ENCODE data around the gene MYO1F.

The MYO1F gene

DNA sequence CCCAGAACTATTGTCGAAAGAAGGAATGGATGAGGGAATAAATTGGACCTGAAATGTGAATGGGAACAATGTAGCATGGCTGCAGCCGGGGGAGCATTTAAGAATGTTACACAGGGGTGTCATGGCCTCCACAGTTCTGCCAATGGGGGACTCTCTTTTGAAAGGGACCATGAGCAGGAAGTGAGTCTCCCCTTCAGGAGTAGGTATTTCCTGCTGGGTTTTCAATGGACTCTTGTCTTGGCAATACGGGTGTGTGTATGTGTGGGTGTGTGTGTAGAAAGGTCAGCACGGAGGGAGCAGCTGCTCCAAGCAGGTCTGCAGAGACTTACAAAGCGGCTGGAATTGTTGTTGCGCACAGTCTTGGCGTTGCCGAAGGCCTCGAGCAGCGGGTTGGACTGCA lies 24.4 kb downstream of the MYO1F start:
- H3K9me3 ChIP-seq = no peaks in the 10 kb centered on the region
- TF ChIP-seq, protein P1, sequence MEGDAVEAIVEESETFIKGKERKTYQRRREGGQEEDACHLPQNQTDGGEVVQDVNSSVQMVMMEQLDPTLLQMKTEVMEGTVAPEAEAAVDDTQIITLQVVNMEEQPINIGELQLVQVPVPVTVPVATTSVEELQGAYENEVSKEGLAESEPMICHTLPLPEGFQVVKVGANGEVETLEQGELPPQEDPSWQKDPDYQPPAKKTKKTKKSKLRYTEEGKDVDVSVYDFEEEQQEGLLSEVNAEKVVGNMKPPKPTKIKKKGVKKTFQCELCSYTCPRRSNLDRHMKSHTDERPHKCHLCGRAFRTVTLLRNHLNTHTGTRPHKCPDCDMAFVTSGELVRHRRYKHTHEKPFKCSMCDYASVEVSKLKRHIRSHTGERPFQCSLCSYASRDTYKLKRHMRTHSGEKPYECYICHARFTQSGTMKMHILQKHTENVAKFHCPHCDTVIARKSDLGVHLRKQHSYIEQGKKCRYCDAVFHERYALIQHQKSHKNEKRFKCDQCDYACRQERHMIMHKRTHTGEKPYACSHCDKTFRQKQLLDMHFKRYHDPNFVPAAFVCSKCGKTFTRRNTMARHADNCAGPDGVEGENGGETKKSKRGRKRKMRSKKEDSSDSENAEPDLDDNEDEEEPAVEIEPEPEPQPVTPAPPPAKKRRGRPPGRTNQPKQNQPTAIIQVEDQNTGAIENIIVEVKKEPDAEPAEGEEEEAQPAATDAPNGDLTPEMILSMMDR (IDR thresholded peaks at IDR 0.05) = no peak
- H3K4me1 ChIP-seq = no peaks in the 10 kb centered on the region
- H3K36me3 ChIP-seq = peaks cover 0 to 15% (median 0%) of the 10 kb centered on the region in 3 donors
- H3K27ac ChIP-seq = no peak overlapping the region
- intact Hi-C loops (cut with DNase I; ENCODE audit: low total_unique reads) = no loop called here
- DNase-seq = no peak
- no peaks in the 10 kb centered on the region for H3K27me3 ChIP-seq
- no peak overlapping the region for H3K4me3 ChIP-seq

DNA sequence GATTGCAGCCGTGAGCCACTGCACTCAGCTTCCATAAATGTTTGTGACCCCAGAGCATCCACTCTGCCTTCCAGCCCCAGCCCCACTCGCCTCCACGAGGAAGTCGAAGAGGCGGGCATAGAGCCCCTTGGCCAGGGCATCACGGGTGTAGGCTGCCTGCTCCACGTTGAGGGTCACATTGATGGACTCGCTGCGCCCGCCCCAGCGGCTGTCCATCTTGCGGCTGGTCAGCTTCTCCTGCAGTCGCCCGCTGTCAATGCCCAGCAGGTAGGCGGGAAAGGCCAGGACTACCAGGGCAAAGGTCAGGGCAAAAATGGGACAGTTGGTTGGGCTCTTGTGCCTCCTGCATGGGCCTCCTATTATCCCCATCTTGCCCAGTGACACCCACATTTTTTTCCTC lies 27.2 kb downstream of the MYO1F start:
- no peak overlapping the region for H3K27ac ChIP-seq
- peaks cover 0 to 40% (median 7%) of the 10 kb centered on the region in 3 donors for H3K36me3 ChIP-seq
- no peak for DNase-seq
- H3K4me1 ChIP-seq = no peaks in the 10 kb centered on the region
- intact Hi-C loops (cut with DNase I; ENCODE audit: low total_unique reads) = no loop called here
- H3K4me3 ChIP-seq = no peak overlapping the region
- TF ChIP-seq, protein P1 (IDR thresholded peaks at IDR 0.05) = no peak
- H3K9me3 ChIP-seq = no peaks in the 10 kb centered on the region
- H3K27me3 ChIP-seq = no peaks in the 10 kb centered on the region

DNA sequence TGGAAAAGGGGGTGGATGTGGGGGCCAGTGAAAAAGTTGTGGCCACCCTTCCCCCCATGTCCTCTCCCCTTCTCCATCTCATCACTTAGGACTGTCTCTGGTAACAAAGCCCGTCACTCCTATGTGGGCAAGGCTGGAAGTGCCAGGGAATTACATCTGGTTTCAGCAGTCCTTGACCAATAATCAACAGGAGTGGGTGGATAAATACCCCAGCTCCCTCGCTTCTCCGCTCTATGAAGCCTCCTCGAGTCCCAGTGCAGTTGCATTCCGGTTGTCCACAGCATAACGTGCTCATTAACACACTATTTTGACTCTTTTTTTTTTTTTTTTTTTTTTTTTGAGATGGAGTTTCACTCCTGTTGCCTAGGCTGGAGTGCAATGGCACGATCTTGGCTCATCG lies 31.5 kb downstream of the MYO1F start:
- H3K4me1 ChIP-seq = no peaks in the 10 kb centered on the region
- intact Hi-C loops (cut with DNase I; ENCODE audit: low total_unique reads) = no loop called here
- TF ChIP-seq, protein P1 (IDR thresholded peaks at IDR 0.05) = no peak
- H3K27ac ChIP-seq = no peak overlapping the region
- H3K4me3 ChIP-seq = no peak overlapping the region
- H3K36me3 ChIP-seq = peaks cover 0 to 51% (median 7%) of the 10 kb centered on the region in 3 donors
- H3K9me3 ChIP-seq = no peaks in the 10 kb centered on the region
- DNase-seq = no peak
- H3K27me3 ChIP-seq = no peaks in the 10 kb centered on the region

DNA sequence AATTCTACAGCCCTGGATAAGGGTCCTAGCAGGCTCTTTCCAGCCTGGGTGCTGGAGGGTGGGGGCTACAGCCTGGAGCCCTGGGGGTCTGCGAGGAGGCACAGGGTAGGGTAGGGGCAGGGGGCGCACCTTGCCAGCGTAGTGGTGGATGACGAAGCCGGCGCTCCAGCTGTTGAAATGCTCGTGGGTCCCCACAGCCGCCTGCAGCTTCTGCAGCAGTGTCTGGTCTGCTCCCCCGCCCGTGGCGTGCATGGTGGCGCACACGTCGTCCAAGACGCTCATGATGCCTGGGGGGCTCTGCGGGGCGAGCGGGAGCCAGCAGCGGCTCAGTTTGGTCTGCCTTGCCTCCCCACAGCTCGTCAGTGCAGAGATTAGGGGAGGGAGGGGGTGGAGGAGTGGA lies 33.1 kb downstream of the MYO1F start:
- Histone ChIP-seq H3K9me3 (no peaks in the 10 kb centered on the region), H3K36me3 (peaks cover 0 to 47% (median 7%) of the 10 kb centered on the region in 3 donors), H3K4me1 (no peaks in the 10 kb centered on the region), H3K27ac (no peak overlapping the region), H3K4me3 (no peak overlapping the region), H3K27me3 (no peaks in the 10 kb centered on the region)
- TF ChIP-seq, protein P1 (IDR thresholded peaks at IDR 0.05) = no peak
- DNase-seq = no peak
- intact Hi-C loops (cut with DNase I; ENCODE audit: low total_unique reads) = no loop called here

DNA sequence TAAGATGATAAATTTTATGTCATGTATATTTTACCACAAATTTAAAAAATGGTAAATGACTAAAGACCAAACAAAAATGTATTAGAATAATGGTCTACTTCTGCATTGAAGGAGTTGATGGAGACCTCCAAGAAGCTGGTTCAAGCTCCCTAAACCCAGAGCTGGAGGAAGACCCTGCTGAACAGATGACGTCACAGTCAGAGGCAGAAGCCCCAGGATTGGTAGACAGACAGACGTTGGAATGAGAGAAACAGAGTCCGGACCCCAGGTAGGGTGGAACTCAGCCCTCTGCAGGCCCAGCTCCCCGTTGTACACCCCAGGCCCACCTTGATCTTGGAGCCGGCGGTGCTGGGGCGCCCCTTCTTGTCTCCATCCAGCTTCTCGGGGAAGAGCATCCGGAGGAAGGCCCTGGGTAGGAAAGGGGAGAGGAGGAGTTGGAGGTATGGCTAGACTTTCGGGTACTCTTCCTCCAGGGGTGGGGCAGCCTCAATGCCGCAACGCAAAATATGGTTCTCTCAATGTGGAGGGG lies 37.6 kb downstream of the MYO1F start:
- H3K9me3 ChIP-seq = no peaks in the 10 kb centered on the region
- no peaks in the 10 kb centered on the region for H3K27me3 ChIP-seq
- no peaks in the 10 kb centered on the region for H3K4me1 ChIP-seq
- TF ChIP-seq, protein P1 (IDR thresholded peaks at IDR 0.05) = no peak
- no peak overlapping the region for H3K4me3 ChIP-seq
- no peak overlapping the region for H3K27ac ChIP-seq
- H3K36me3 ChIP-seq = peaks cover 0 to 13% (median 0%) of the 10 kb centered on the region in 3 donors
- intact Hi-C loops (cut with DNase I; ENCODE audit: low total_unique reads) = no loop called here
- no peak for DNase-seq

DNA sequence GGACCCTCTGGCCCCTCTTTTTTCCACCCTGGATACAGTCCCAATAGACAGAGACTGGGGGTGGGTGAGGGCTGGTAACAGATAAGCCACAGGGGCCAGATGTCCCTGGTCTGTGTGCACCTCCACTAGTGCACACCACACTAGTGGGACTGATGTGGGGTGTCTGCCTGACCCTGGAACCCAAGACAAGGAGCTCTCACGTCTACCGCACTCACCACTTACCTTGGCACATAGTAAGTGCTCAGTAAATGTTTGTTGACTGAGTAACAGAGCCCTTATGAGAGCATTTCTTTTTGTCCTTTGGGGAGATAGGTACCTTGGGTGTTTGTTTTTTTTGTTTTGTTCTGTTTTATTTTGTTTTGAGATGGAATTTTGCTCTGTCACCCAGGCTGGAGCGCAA lies 40.1 kb downstream of the MYO1F start:
- intact Hi-C loops (cut with DNase I; ENCODE audit: low total_unique reads) = no loop called here
- Histone ChIP-seq H3K27ac (no peak overlapping the region), H3K4me1 (no peaks in the 10 kb centered on the region), H3K36me3 (peaks cover 0 to 5% (median 0%) of the 10 kb centered on the region in 3 donors), H3K9me3 (no peaks in the 10 kb centered on the region), H3K27me3 (no peaks in the 10 kb centered on the region), H3K4me3 (no peak overlapping the region)
- no peak for DNase-seq
- TF ChIP-seq, protein P1 (IDR thresholded peaks at IDR 0.05) = no peak
